ENCODE results near the gene AGBL4.
A peak's percentile ranks its signal among the peaks of the same experiment; 100 is the strongest.
"Not testable (repeated sequence)": the region's sequence is repeated elsewhere in the genome, so short reads cannot be mapped to it uniquely, and the experiment has no call there.

The AGBL4 gene

DNA sequence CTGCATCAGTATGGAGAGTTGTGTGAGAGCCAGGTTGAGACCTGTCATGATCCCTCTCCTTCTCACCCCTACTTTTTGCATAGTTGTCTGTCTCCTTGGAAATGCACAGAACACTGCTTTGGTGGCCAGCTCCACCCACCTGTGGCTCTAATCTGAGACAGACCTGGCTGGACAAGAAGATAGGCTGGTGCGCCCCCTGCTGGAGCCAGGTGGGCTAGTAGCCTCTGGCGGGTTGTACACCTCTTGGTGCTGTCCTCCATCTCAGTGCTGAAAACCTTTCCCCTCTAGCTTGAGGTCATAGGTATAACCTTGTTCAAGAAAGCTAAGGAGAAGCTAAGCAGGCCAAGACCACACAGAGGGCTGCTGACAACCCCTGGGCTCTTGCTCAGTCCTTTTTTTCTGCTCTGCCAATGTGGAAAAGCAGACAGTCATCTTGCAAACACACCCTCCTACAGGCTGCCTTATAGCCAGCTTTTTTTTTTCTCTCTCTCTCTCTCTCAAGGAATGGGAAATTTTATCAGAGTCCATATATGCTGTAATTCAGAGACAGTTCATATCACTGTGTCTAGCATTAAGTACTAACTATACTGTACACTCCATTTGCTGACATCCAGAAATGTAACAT lies 1492.9 kb downstream of the AGBL4 start:
- DNase-seq (ENCODE audit: low read depth) = peak; percentile 67

GRCh38 chr1:48527051-48527450 lies 1496.7 kb downstream of the AGBL4 start:
- DNase-seq (ENCODE audit: low read depth) = no peak
- no peak overlapping the region for H3K4me3 ChIP-seq (ENCODE audit: low read length)
- TF ChIP-seq CTCF (IDR thresholded peaks at IDR 0.05; ENCODE audit: insufficient read depth, low read depth, low read length, missing control alignments) = no peak

More for the DNA sequence above, 1492.9 kb downstream of the AGBL4 start:
- TF ChIP-seq CTCF (IDR thresholded peaks at IDR 0.05; ENCODE audit: insufficient read depth, low read depth, low read length, missing control alignments) = peak; percentile 73
- no peak overlapping the region for H3K4me3 ChIP-seq (ENCODE audit: low read length)

DNA sequence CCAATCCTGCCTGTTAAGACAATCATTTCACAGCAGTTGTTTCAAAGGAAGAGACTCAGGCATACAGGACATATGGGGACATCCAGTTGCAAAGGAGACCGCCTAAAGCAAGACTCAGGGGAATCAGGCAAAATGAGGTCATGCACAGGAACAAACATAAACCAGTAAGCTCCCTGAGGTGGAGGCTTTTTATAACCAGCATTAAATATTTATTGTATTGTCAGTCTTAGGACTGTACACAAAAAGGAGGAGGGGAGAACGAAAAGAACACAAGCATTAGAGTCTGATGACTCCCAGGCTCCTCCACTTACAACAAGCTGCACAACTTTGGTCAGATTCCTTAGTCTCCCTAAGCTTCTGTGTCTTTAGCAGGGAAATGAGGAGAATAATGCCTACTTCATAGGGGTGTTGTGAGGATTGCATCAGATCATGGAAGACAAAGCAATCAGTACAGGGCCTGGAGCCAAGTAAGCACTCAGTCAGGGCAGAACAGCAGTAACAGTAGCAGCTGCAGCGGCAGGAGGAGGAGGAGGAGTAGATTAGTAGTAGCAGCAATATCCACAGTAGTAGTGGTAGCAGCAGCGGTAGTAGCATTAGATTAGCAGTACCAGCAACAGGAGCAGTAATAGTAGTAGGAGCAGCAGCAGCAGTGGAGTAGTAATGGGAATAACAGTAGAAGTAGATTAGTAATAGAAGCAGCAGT lies 1497.6 kb downstream of the AGBL4 start:
- DNase-seq (ENCODE audit: low read depth) = peak; percentile 33
- no peak overlapping the region for H3K4me3 ChIP-seq (ENCODE audit: low read length)
- no peak for TF ChIP-seq CTCF (IDR thresholded peaks at IDR 0.05; ENCODE audit: insufficient read depth, low read depth, low read length, missing control alignments)

DNA sequence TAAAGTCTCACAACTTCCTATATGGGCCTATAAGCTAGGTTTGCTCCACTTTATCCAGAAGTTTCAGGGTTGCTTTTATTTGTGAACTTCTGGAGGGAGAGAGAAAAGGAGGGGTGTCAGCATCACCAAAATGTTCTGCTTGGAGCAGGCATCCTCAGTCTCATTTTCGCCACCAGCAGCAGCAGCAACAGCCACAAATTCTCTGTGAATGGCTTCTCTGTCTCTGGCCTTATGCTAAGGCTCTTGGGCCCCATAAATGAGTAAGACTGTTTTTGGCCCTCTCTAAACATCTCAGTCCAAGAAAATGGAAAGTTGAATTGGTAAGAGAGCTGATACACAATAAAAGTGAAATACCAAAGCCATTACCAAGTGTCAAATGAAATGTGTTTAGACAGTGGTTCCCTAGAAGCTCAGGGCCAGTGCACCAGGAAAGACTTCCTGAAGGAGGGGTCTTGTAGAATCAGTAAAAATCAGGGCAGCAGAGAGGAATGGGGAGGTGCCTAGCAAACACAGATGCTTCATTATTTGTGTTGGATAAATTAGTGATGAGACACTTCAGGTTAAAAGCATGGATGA lies 1498.8 kb downstream of the AGBL4 start:
- no peak overlapping the region for H3K4me3 ChIP-seq (ENCODE audit: low read length)
- TF ChIP-seq CTCF (IDR thresholded peaks at IDR 0.05; ENCODE audit: insufficient read depth, low read depth, low read length, missing control alignments) = no peak
- DNase-seq (ENCODE audit: low read depth) = no peak

DNA sequence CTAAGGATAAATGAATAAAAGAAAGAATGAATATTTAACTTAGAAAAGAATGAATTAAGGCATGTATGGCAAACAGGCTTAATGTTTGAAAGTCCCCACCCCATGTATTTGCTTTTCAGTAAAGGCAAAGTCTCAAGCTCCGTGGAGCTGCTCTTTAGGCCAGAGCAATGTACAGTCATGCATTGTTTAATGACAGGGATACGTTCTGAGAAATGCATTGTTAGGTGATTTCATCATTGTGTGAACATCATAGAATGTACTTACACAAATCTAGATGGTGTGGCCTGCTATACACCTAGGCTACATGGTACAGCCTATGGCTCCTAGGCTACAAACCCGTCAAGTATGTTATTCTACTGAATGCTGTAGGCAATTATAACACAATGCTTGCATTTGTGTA lies 1500.2 kb downstream of the AGBL4 start:
- no peak for TF ChIP-seq CTCF (IDR thresholded peaks at IDR 0.05; ENCODE audit: insufficient read depth, low read depth, low read length, missing control alignments)
- DNase-seq (ENCODE audit: low read depth) = no peak
- no peak overlapping the region for H3K4me3 ChIP-seq (ENCODE audit: low read length)

DNA sequence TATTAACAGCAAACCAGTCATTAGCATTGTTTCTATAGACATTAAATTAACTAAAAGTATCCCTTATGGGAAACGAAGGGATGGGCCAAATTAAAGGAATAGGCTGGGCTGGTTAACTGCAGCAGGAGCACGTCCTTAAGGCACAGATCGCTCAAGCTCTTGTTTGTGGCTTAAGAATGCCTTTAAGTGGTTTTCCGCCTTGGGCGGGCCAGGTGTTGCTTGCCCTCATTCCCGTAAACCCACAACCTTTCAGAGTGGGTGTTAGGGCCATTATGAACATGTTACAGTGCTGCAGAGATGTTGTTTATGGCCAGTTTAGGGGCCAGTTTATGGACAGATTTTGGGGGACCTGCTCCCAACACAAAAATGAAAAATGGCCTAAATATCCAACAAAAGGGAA lies 1503.9 kb downstream of the AGBL4 start:
- not testable (repeated sequence) for H3K4me3 ChIP-seq (ENCODE audit: low read length); DNase-seq (ENCODE audit: low read depth)

- TF ChIP-seq CTCF (IDR thresholded peaks at IDR 0.05; ENCODE audit: insufficient read depth, low read depth, low read length, missing control alignments) = no peak
- DNase-seq (ENCODE audit: low read depth) = no peak
- no peak overlapping the region for H3K4me3 ChIP-seq (ENCODE audit: low read length)
Observed at GRCh38 chr1:48506870-48507269, 1516.9 kb downstream of the AGBL4 start.
